CD4-positive, alpha-beta T cell treated with Interleukin-10 for 1 hour (primary cell): ENCODE results near the gene UHRF1.
A peak's percentile ranks its signal among the peaks of the same experiment; 100 is the strongest.
"Not testable (repeated sequence)": the region's sequence is repeated elsewhere in the genome, so short reads cannot be mapped to it uniquely, and the experiment has no call there.

Source experiments
- DNase-seq: peaks from one replicate; pipeline ENCODE4 v3.0.0-alpha.2; 2020

The UHRF1 gene

GRCh38 chr19:4938461-4938860 lies 29.2 kb downstream of the UHRF1 start:
- DNase-seq, result not testable (repeated sequence)

- DNase-seq, result no peak
Measured at GRCh38 chr19:4939466-4939865, 30.2 kb downstream of the UHRF1 start.

- DNase-seq, result not testable (repeated sequence)
Measured at GRCh38 chr19:4941638-4942169, 32.4 kb downstream of the UHRF1 start.

- DNase-seq, result not testable (repeated sequence)
Measured at GRCh38 chr19:4950650-4951049, 41.3 kb downstream of the UHRF1 start.

GRCh38 chr19:4951656-4952055 lies 42.4 kb downstream of the UHRF1 start:
- DNase-seq, result no peak

- no peak for DNase-seq
Measured at GRCh38 chr19:4952945-4953344, 43.6 kb downstream of the UHRF1 start.

GRCh38 chr19:4954320-4955149 lies 45.2 kb downstream of the UHRF1 start:
- not testable (repeated sequence) for DNase-seq

- DNase-seq, result no peak
Measured at GRCh38 chr19:4955274-4955673, 46.0 kb downstream of the UHRF1 start.

- DNase-seq, result no peak
Measured at GRCh38 chr19:4957981-4958380, 48.7 kb downstream of the UHRF1 start.

GRCh38 chr19:4962085-4962619 lies 52.9 kb downstream of the UHRF1 start:
- DNase-seq, result no peak

GRCh38 chr19:4965061-4965460 lies 55.8 kb downstream of the UHRF1 start:
- DNase-seq, result no peak

GRCh38 chr19:4966591-4966990 lies 57.3 kb downstream of the UHRF1 start:
- DNase-seq, result no peak

- no peak for DNase-seq
Measured at GRCh38 chr19:4967738-4968461, 58.6 kb downstream of the UHRF1 start.

- peak; percentile 100 for DNase-seq
Measured at GRCh38 chr19:4968462-4969291, 59.4 kb downstream of the UHRF1 start, which contains the start of gene KDM4B. Gene KDM4B, plus strand, starts transcription at chr19:4969113. Its CDS starts 63,778 bp downstream, at chr19:5032891.

GRCh38 chr19:4969292-4969771 lies 60.0 kb downstream of the UHRF1 start:
- DNase-seq, result no peak

GRCh38 chr19:4969772-4970531 lies 60.7 kb downstream of the UHRF1 start:
- peak; percentile 15 for DNase-seq

GRCh38 chr19:4970558-4971423 lies 61.5 kb downstream of the UHRF1 start:
- peak; percentile 7 for DNase-seq

- DNase-seq, result peak; percentile 22
Measured at GRCh38 chr19:4971424-4971793, 62.1 kb downstream of the UHRF1 start.

- DNase-seq, result no peak
Measured at GRCh38 chr19:4971816-4972495, 62.7 kb downstream of the UHRF1 start.
